Smooth muscle cell (in vitro differentiated cells): Measurements from ENCODE around the gene LIMS1. TPM values are rescaled to one million over a fixed set of nuclear protein-coding genes. Genes with fewer than 3 reads are reported as not detected.

ENCODE experiments used
- DNase-seq: peaks from one replicate; lab custom pipeline; 2025; ENCODE audit not compliant: unreplicated experiment; lab: John Stamatoyannopoulos, UW
- H2AFZ ChIP-seq: fragments of 200-600 bp; sonication (generic); 2 replicates; pipeline ENCODE4 v1.6.0; 2016; ENCODE audit warnings: antibody characterized with exemption, low read depth, mild to moderate bottlenecking
- H3F3A ChIP-seq: fragments of 200-600 bp; sonication (generic); 2 replicates; pipeline ENCODE4 v1.6.0; 2017; ENCODE audit warnings: antibody characterized with exemption, low read depth
- H3K27ac ChIP-seq: fragments of 200-600 bp; sonication (generic); 2 replicates; pipeline ENCODE4 v1.5.1; 2016; ENCODE audit warnings: low read depth, mild to moderate bottlenecking
- H3K27me3 ChIP-seq: fragments of 200-600 bp; sonication (generic); 2 replicates; pipeline ENCODE4 v1.6.1; 2016; ENCODE audit warnings: low read depth, mild to moderate bottlenecking
- H3K36me3 ChIP-seq: fragments of 200-600 bp; sonication (generic); 2 replicates; pipeline ENCODE4 v1.5.1; 2016; ENCODE audit warnings: low read depth
- H3K4me1 ChIP-seq: fragments of 200-600 bp; sonication (generic); 2 replicates; pipeline ENCODE4 v1.5.1; 2016; ENCODE audit warnings: low read depth
- H3K4me2 ChIP-seq: fragments of 200-600 bp; sonication (generic); 2 replicates; pipeline ENCODE4 v1.6.0; 2016; ENCODE audit warnings: mild to moderate bottlenecking
- H3K4me3 ChIP-seq: fragments of 200-600 bp; sonication (generic); 2 replicates; pipeline ENCODE4 v1.5.1; 2016; ENCODE audit warnings: mild to moderate bottlenecking
- H3K79me2 ChIP-seq: fragments of 200-600 bp; sonication (generic); 2 replicates; pipeline ENCODE4 v1.6.0; 2016; ENCODE audit warnings: low read depth, mild to moderate bottlenecking
- H3K9ac ChIP-seq: fragments of 200-600 bp; sonication (generic); 2 replicates; pipeline ENCODE4 v1.6.0; 2016; ENCODE audit warnings: low read depth
- H3K9me3 ChIP-seq: fragments of 200-600 bp; sonication (generic); replicated peaks from 2 replicates; pipeline ENCODE4 v1.5.1; 2016; ENCODE audit warnings: low read depth
- H4K20me1 ChIP-seq: fragments of 200-600 bp; sonication (generic); 2 replicates; pipeline ENCODE4 v1.6.0; 2016; ENCODE audit warnings: low read depth
- WGBS: methylation state at CpG from one replicate; pipeline ENCODE4 v1.1.7; 2016; ENCODE audit warnings: low lambda C conversion rate; 5-methylcytosine and 5-hydroxymethylcytosine counted together
- polyA plus RNA-seq: library from polyadenylated mRNA; unstranded; fragments of >200 nt; fragmentation: Nextera tagmentation; extraction: Ambion mirVana; gene quantifications from 2 replicates; pipeline ENCODE4 v1.2.1, GENCODE V29; 2016
- total RNA-seq: library from RNA; depleted of rRNA; stranded (reverse); fragments of >200 nt; gene quantifications from 2 replicates; pipeline ENCODE4 v1.2.3, GENCODE V29; 2014
- TF ChIP-seq, protein P1 (sequence below): fragments of 200-600 bp; sonication (generic); IDR thresholded peaks from 2 replicates; pipeline ENCODE4 v1.5.1; 2017; ENCODE audit warnings: borderline replicate concordance, mild to moderate bottlenecking, antibody characterized with exemption; ENCODE audit not compliant: insufficient read depth, poor library complexity, severe bottlenecking

LIMS1 gene
- total and polyA plus RNA-seq, 2 experiments from 2014 or later: 56.9 to 155 TPM

DNA sequence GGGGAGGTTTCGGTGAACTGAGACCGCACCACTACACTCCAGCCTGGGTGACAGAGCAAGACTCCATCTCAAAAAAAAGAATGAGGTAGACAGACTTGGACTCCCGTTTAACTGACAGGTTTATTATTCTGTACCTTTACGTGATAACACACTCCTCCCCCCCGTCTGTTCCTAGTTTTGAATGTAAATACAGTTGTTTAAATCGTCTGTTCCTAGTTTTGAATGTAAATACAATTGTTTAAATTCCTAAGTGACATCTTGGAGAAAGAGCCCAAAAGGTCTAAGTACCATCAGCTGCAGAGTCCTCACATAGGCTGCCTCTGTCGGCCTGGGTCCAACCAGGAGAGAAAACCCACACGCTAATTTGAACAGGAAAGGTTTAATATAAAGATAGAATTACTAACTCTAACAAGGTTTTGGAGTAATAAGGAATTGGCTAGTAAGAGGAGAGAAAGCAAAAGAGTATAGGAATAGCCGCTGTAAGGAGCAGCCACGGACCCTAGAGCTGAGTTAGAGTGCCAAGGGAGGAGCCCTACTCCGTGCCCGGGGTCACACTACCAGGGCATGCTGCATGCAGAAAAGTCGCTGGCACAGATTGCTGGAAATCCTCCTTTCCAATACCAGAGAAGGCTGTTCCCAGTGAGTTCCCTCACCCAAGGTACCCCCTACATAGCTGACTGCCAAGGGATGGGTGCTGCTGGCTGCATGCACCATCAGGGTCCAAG, 101.5 kb downstream of the LIMS1 start:
- Histone ChIP-seq H3K9me3 (no peaks in the 10 kb centered on the region), H2AFZ (no peak overlapping the region), H3K27me3 (no peaks in the 10 kb centered on the region), H3K79me2 (peaks cover 74% of the 10 kb centered on the region), H3K36me3 (no peaks in the 10 kb centered on the region), H3K4me1 (peaks cover 25% of the 10 kb centered on the region), H4K20me1 (peaks cover 89% of the 10 kb centered on the region), H3K4me2 (no peak overlapping the region), H3K9ac (no peak overlapping the region), H3F3A (peaks cover 7% of the 10 kb centered on the region), H3K27ac (no peak overlapping the region), H3K4me3 (no peak overlapping the region)
- DNase-seq: no peak
- 78% methylated on average over 13 of the region's 13 CpGs for WGBS
- TF ChIP-seq, protein P1, sequence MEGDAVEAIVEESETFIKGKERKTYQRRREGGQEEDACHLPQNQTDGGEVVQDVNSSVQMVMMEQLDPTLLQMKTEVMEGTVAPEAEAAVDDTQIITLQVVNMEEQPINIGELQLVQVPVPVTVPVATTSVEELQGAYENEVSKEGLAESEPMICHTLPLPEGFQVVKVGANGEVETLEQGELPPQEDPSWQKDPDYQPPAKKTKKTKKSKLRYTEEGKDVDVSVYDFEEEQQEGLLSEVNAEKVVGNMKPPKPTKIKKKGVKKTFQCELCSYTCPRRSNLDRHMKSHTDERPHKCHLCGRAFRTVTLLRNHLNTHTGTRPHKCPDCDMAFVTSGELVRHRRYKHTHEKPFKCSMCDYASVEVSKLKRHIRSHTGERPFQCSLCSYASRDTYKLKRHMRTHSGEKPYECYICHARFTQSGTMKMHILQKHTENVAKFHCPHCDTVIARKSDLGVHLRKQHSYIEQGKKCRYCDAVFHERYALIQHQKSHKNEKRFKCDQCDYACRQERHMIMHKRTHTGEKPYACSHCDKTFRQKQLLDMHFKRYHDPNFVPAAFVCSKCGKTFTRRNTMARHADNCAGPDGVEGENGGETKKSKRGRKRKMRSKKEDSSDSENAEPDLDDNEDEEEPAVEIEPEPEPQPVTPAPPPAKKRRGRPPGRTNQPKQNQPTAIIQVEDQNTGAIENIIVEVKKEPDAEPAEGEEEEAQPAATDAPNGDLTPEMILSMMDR: no peak

DNA sequence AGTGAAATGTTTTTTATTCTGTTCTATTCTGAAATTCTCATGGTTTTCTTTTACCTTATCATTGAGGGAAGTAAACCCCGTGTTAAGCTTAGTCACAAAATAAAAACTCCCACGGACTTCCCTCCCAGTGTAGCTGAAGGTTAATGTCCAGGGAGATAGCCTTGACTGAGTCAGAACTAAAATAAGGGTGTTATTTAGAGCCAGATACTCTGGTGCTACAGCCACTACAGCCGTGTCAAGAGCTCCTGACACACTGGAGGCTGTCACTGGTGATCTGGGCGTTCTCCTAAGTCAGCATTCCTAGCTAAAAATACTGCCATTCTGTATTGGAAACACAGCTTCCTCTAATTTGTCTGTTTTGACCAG, 103.0 kb downstream of the LIMS1 start:
- H3K4me1 ChIP-seq: peaks cover 27% of the 10 kb centered on the region
- WGBS: under 1% methylated on average over 4 of the region's 4 CpGs
- peaks cover 7% of the 10 kb centered on the region for H3F3A ChIP-seq
- H3K79me2 ChIP-seq: peaks cover 72% of the 10 kb centered on the region
- H4K20me1 ChIP-seq: peaks cover 82% of the 10 kb centered on the region
- H3K9me3 ChIP-seq: no peaks in the 10 kb centered on the region
- H2AFZ ChIP-seq: no peak overlapping the region
- peak overlapping the region; percentile 69 for H3K4me2 ChIP-seq
- H3K9ac ChIP-seq: no peak overlapping the region
- TF ChIP-seq, protein P1: no peak
- H3K27ac ChIP-seq: peak overlapping the region; percentile 79
- no peaks in the 10 kb centered on the region for H3K27me3 ChIP-seq
- H3K36me3 ChIP-seq: no peaks in the 10 kb centered on the region
- H3K4me3 ChIP-seq: no peak overlapping the region
- DNase-seq: no peak

DNA sequence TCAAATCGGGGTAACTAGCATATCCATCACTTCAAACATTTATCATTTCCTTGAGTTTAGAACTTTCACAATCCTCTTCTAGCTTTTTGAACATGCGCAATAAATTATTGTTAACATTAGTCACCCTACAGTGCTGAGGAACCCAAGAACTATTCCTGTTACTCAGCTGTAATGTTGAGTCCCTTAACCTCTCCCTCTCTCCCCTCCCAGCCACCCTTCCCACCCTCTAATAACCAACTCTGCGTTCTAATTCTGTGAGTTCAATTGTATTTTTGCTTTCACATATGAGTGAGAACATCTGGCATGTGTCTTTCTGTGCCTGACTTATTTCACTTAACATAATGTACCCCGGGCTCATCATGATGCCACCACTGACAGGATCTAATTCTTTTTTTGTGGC, 106.5 kb downstream of the LIMS1 start:
- Histone ChIP-seq H3K36me3 (no peaks in the 10 kb centered on the region), H3K4me2 (peak overlapping the region; percentile 59), H2AFZ (no peak overlapping the region), H3K27ac (peak overlapping the region; percentile 67), H3K79me2 (peaks cover 59% of the 10 kb centered on the region), H3F3A (peaks cover 4% of the 10 kb centered on the region), H4K20me1 (peaks cover 48% of the 10 kb centered on the region), H3K9ac (peak overlapping the region; percentile 1), H3K9me3 (no peaks in the 10 kb centered on the region), H3K4me3 (no peak overlapping the region), H3K4me1 (peaks cover 23% of the 10 kb centered on the region), H3K27me3 (no peaks in the 10 kb centered on the region)
- 58% methylated on average over 4 of the region's 4 CpGs for WGBS
- TF ChIP-seq, protein P1: no peak
- no peak for DNase-seq

DNA sequence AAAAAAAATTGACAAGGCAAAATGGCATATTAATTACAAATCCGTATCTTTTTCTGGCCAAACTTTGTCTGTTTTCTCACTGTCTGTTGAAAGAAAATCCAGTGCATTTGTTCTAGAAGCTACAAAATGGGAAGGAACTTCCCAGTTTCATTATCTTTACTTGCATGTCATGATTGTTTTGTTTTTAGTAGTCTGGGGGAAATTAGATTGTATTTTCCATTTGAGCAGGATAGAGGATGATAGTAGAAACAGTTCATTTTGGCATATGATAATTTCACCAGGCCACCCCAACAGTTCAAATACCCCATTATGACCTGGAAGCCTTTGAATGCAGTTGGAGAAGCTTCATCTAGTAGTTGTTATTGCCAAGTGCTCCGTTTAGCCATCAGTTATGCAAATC, 107.5 kb downstream of the LIMS1 start:
- Histone ChIP-seq H3K4me2 (no peak overlapping the region), H3K36me3 (no peaks in the 10 kb centered on the region), H4K20me1 (peaks cover 39% of the 10 kb centered on the region), H3K9me3 (no peaks in the 10 kb centered on the region), H2AFZ (no peak overlapping the region), H3K4me1 (peaks cover 19% of the 10 kb centered on the region), H3K27me3 (no peaks in the 10 kb centered on the region), H3F3A (no peaks in the 10 kb centered on the region), H3K79me2 (peaks cover 62% of the 10 kb centered on the region), H3K4me3 (no peak overlapping the region), H3K9ac (no peak overlapping the region), H3K27ac (peak overlapping the region; percentile 67)
- no peak for DNase-seq
- WGBS: 93% methylated on average over 2 of the region's 2 CpGs
- TF ChIP-seq, protein P1: no peak
